OCI-LY1 (cell line): ENCODE measurements around the gene MRRF.

Experiments
- H2AFZ ChIP-seq: fragments of 200-600 bp; sonication (generic), shearing (Covaris generic); 2 replicates; pipeline ENCODE4 v1.6.0; 2014; ENCODE audit warnings: antibody characterized with exemption, mild to moderate bottlenecking, low read length
- H3F3A ChIP-seq: fragments of 200-600 bp; sonication (generic), shearing (Covaris generic); 2 replicates; pipeline ENCODE4 v1.6.0; 2014; ENCODE audit warnings: mild to moderate bottlenecking, antibody characterized with exemption, low read length, moderate library complexity; ENCODE audit not compliant: insufficient read depth
- H3K27ac ChIP-seq: fragments of 200-600 bp; sonication (generic); 2 replicates; pipeline ENCODE4 v1.5.1; 2014; ENCODE audit warnings: low read length, mixed run types, mild to moderate bottlenecking, low read depth; ENCODE audit not compliant: poor library complexity, severe bottlenecking
- H3K27me3 ChIP-seq: fragments of 200-600 bp; sonication (generic); 2 replicates; pipeline ENCODE4 v1.6.0; 2014; ENCODE audit warnings: antibody characterized with exemption, mild to moderate bottlenecking, low read length, moderate library complexity; ENCODE audit not compliant: insufficient read depth
- H3K36me3 ChIP-seq: fragments of 200-600 bp; sonication (generic); 2 replicates; pipeline ENCODE4 v1.6.1; 2014; ENCODE audit warnings: mild to moderate bottlenecking, antibody characterized with exemption, low read length, moderate library complexity, mixed read lengths; ENCODE audit not compliant: insufficient read depth
- H3K4me1 ChIP-seq: fragments of 200-600 bp; sonication (generic); 2 replicates; pipeline ENCODE4 v1.5.1; 2014; ENCODE audit warnings: mild to moderate bottlenecking, low read length, moderate library complexity; ENCODE audit not compliant: insufficient read depth, severe bottlenecking
- H3K4me2 ChIP-seq: fragments of 200-600 bp; sonication (generic), shearing (Covaris generic); 2 replicates; pipeline ENCODE4 v1.6.1; 2014; ENCODE audit warnings: low read length
- H3K4me3 ChIP-seq: fragments of 200-600 bp; sonication (generic); 2 replicates; pipeline ENCODE4 v1.5.1; 2014; ENCODE audit warnings: low read length, low read depth, mild to moderate bottlenecking, mixed read lengths; ENCODE audit not compliant: poor library complexity, severe bottlenecking
- H3K79me2 ChIP-seq: fragments of 200-600 bp; shearing (Covaris generic); 2 replicates; pipeline ENCODE4 v1.6.1; 2016; ENCODE audit warnings: mixed run types, low read length, mixed read lengths; ENCODE audit not compliant: insufficient read depth
- H3K9ac ChIP-seq: fragments of 200-600 bp; sonication (generic), shearing (Covaris generic); 2 replicates; pipeline ENCODE4 v1.6.1; 2014; ENCODE audit warnings: mild to moderate bottlenecking, low read length, mixed read lengths
- H3K9me2 ChIP-seq: fragments of 200-600 bp; sonication (generic), shearing (Covaris generic); 2 replicates; pipeline ENCODE4 v1.6.1; 2014; ENCODE audit warnings: low read depth, mild to moderate bottlenecking, low read length, mixed read lengths
- H3K9me3 ChIP-seq: fragments of 200-600 bp; shearing (Covaris generic); 2 replicates; pipeline ENCODE4 v1.6.1; 2014; ENCODE audit warnings: low read length, mixed read lengths
- H4K20me1 ChIP-seq: fragments of 200-600 bp; sonication (generic), shearing (Covaris generic); 2 replicates; pipeline ENCODE4 v1.6.0; 2016; ENCODE audit warnings: mild to moderate bottlenecking, low read length; ENCODE audit not compliant: insufficient read depth
- CTCF ChIP-seq: fragments of 200-600 bp; sonication (generic), shearing (Covaris generic); IDR thresholded peaks from 2 replicates; pipeline ENCODE4 v1.5.1; 2017; ENCODE audit warnings: mild to moderate bottlenecking, antibody characterized with exemption, low read length, moderate library complexity, mixed read lengths
- EZH2 ChIP-seq: fragments of 200-600 bp; sonication (generic), shearing (Covaris generic); IDR thresholded peaks from 2 replicates; pipeline ENCODE4 v1.8.0; 2017; ENCODE audit warnings: borderline replicate concordance, mixed run types, mild to moderate bottlenecking, antibody characterized with exemption, low read length, moderate library complexity, mixed read lengths

The MRRF gene

GRCh38 chr9:122252796-122253195 is 11.9 kb upstream of the MRRF start:
- no peak overlapping the region for H3K4me3 ChIP-seq
- no peak overlapping the region for H2AFZ ChIP-seq
- H3K27ac ChIP-seq: no peak overlapping the region
- peaks cover 78% of the 10 kb centered on the region for H3K36me3 ChIP-seq
- no peaks in the 10 kb centered on the region for H3K4me1 ChIP-seq
- no peaks in the 10 kb centered on the region for H3F3A ChIP-seq
- H3K9me3 ChIP-seq: no peaks in the 10 kb centered on the region
- no peak overlapping the region for H3K9ac ChIP-seq
- TF ChIP-seq EZH2: no peak
- no peak for TF ChIP-seq CTCF
- no peaks in the 10 kb centered on the region for H3K27me3 ChIP-seq
- H3K4me2 ChIP-seq: no peak overlapping the region
- no peaks in the 10 kb centered on the region; the same call in 1 of the 2 replicates for H3K79me2 ChIP-seq
- H3K9me2 ChIP-seq: no peaks in the 10 kb centered on the region
- H4K20me1 ChIP-seq: no peaks in the 10 kb centered on the region; the same call in 1 of the 2 replicates

- Histone ChIP-seq H3K4me2 (no peak overlapping the region), H4K20me1 (no peaks in the 10 kb centered on the region; the same call in 1 of the 2 replicates)
Measured at GRCh38 chr9:122254761-122255160, 9.9 kb upstream of the MRRF start.

GRCh38 chr9:122256206-122256605 is 8.5 kb upstream of the MRRF start:
- H3K9me2 ChIP-seq: no peaks in the 10 kb centered on the region
- H4K20me1 ChIP-seq: no peaks in the 10 kb centered on the region; the same call in 1 of the 2 replicates
- no peak overlapping the region for H3K27ac ChIP-seq
- no peak overlapping the region for H2AFZ ChIP-seq
- TF ChIP-seq EZH2 (no peak), CTCF (no peak)
- H3F3A ChIP-seq: no peaks in the 10 kb centered on the region
- H3K9me3 ChIP-seq: no peaks in the 10 kb centered on the region
- H3K79me2 ChIP-seq: no peaks in the 10 kb centered on the region; the same call in 1 of the 2 replicates
- H3K4me3 ChIP-seq: no peak overlapping the region
- no peaks in the 10 kb centered on the region for H3K4me1 ChIP-seq
- no peak overlapping the region for H3K4me2 ChIP-seq
- H3K27me3 ChIP-seq: no peaks in the 10 kb centered on the region
- H3K36me3 ChIP-seq: peaks cover 75% of the 10 kb centered on the region
- H3K9ac ChIP-seq: no peak overlapping the region

More at GRCh38 chr9:122254761-122255160, 9.9 kb upstream of the MRRF start:
- no peak overlapping the region for H3K27ac ChIP-seq
- no peaks in the 10 kb centered on the region for H3F3A ChIP-seq
- H3K9ac ChIP-seq: no peak overlapping the region
- no peak for TF ChIP-seq CTCF
- no peak for TF ChIP-seq EZH2
- no peaks in the 10 kb centered on the region for H3K27me3 ChIP-seq
- no peak overlapping the region for H2AFZ ChIP-seq
- no peaks in the 10 kb centered on the region for H3K4me1 ChIP-seq
- peaks cover 73% of the 10 kb centered on the region for H3K36me3 ChIP-seq
- H3K79me2 ChIP-seq: no peaks in the 10 kb centered on the region; the same call in 1 of the 2 replicates
- H3K9me2 ChIP-seq: no peaks in the 10 kb centered on the region
- H3K4me3 ChIP-seq: no peak overlapping the region
- H3K9me3 ChIP-seq: no peaks in the 10 kb centered on the region
